GM12864 (cell line): ENCODE data around the gene KRT85.

Source experiments
- DNase-seq: peaks from one replicate; pipeline ENCODE4 v3.0.0-alpha.2; 2011; ENCODE audit warnings: low read depth
- H3K4me3 ChIP-seq: 2 replicates; pipeline ENCODE4 v1.5.1; 2011; ENCODE audit warnings: mild to moderate bottlenecking, low read depth, low read length, control low read depth
- CTCF ChIP-seq: IDR thresholded peaks from 2 replicates; pipeline ENCODE4 v1.5.1; 2011; ENCODE audit warnings: low read depth, mild to moderate bottlenecking, moderate library complexity, low read length, control low read depth, inconsistent platforms; ENCODE audit errors: missing control alignments

KRT85 gene

GRCh38 chr12:52380271-52380694 lies 13.0 kb upstream of the KRT85 start:
- no peak for DNase-seq
- TF ChIP-seq CTCF: peak; percentile 58
- H3K4me3 ChIP-seq: no peak overlapping the region

GRCh38 chr12:52379536-52379935 lies 12.3 kb upstream of the KRT85 start:
- no peak for TF ChIP-seq CTCF
- no peak for DNase-seq
- H3K4me3 ChIP-seq: no peak overlapping the region

GRCh38 chr12:52378091-52378490 lies 10.8 kb upstream of the KRT85 start:
- no peak for TF ChIP-seq CTCF
- H3K4me3 ChIP-seq: no peak overlapping the region

GRCh38 chr12:52377266-52377665 lies 10.0 kb upstream of the KRT85 start:
- TF ChIP-seq CTCF: no peak
- DNase-seq: no peak
- H3K4me3 ChIP-seq: no peak overlapping the region

More at GRCh38 chr12:52378091-52378490, 10.8 kb upstream of the KRT85 start:
- DNase-seq: no peak

GRCh38 chr12:52372216-52373154 lies 5.2 kb upstream of the KRT85 start:
- no peak overlapping the region for H3K4me3 ChIP-seq
- DNase-seq: no peak
- peak; percentile 72 for TF ChIP-seq CTCF

GRCh38 chr12:52371716-52372115 lies 4.4 kb upstream of the KRT85 start:
- TF ChIP-seq CTCF: no peak
- DNase-seq: no peak
- H3K4me3 ChIP-seq: no peak overlapping the region
